ENCODE results near the gene ZFP69B. TPM values are rescaled to one million over a fixed set of nuclear protein-coding genes. Genes with fewer than 3 reads are reported as not detected.

ZFP69B gene
- total and polyA plus RNA-seq, 4 donors = 0.54 to 2.4 (median 2.1) TPM

- intact Hi-C loops (cut with DNase I) = no loop called here
- DNase-seq (no peak), ATAC-seq (ENCODE audit: low FRiP score) (no peak)
- H3K4me1 ChIP-seq (ENCODE audit: control insufficient read depth in 1 of 2, insufficient read depth in 2 of 2, low read length in 2 of 2) = peaks cover 0 to 1% of the 10 kb centered on the region in 2 donors
- peaks cover 2 to 5% of the 10 kb centered on the region in 2 donors for H3K36me3 ChIP-seq (ENCODE audit: control insufficient read depth in 1 of 2, insufficient read depth in 2 of 2, low read length in 1 of 2)
- 57 to 97% methylated on average over 1 of the region's 1 CpG for WGBS, 2 donors
- no peaks in the 10 kb centered on the region for H3K27me3 ChIP-seq (ENCODE audit: control insufficient read depth in 1 of 2, insufficient read depth in 2 of 2, low read length in 1 of 2)
- H3K9me3 ChIP-seq (ENCODE audit: control insufficient read depth, low read length) = peaks cover 8% of the 10 kb centered on the region
- H3K27ac ChIP-seq (ENCODE audit: low read depth in 1 of 2, low read length in 2 of 2) = no peak overlapping the region
- H3K4me3 ChIP-seq (ENCODE audit: low read length in 2 of 2) = no peak overlapping the region
Observed at GRCh38 chr1:40454873-40455272, 4.6 kb downstream of the ZFP69B start.

GRCh38 chr1:40462956-40463590 is 12.8 kb downstream of the ZFP69B start:
- H3K27ac ChIP-seq (ENCODE audit: low read depth in 1 of 2, low read length in 2 of 2) = no peak overlapping the region
- H3K4me1 ChIP-seq (ENCODE audit: control insufficient read depth in 1 of 2, insufficient read depth in 2 of 2, low read length in 2 of 2) = no peaks in the 10 kb centered on the region
- 99% methylated on average over 3 of the region's 3 CpGs for WGBS, 2 donors
- H3K4me3 ChIP-seq (ENCODE audit: low read length in 2 of 2) = no peak overlapping the region
- intact Hi-C loops (cut with DNase I) = no loop called here
- ATAC-seq (ENCODE audit: low FRiP score) (no peak), DNase-seq (no peak)
- no peaks in the 10 kb centered on the region for H3K27me3 ChIP-seq (ENCODE audit: control insufficient read depth in 1 of 2, insufficient read depth in 2 of 2, low read length in 1 of 2)
- H3K9me3 ChIP-seq (ENCODE audit: control insufficient read depth, low read length) = peaks cover 14% of the 10 kb centered on the region
- peaks cover 1 to 5% of the 10 kb centered on the region in 2 donors for H3K36me3 ChIP-seq (ENCODE audit: control insufficient read depth in 1 of 2, insufficient read depth in 2 of 2, low read length in 1 of 2)

GRCh38 chr1:40469327-40469726 is 19.1 kb downstream of the ZFP69B start:
- ATAC-seq (ENCODE audit: low FRiP score) = no peak
- no peak overlapping the region for H3K4me3 ChIP-seq (ENCODE audit: low read length in 2 of 2)
- H3K27ac ChIP-seq (ENCODE audit: low read depth in 1 of 2, low read length in 2 of 2) = no peak overlapping the region
- intact Hi-C loops (cut with DNase I) = no loop called here
- WGBS, 2 donors = 96 to 98% methylated on average over 2 of the region's 2 CpGs
- no peak for DNase-seq
- H3K9me3 ChIP-seq (ENCODE audit: control insufficient read depth, low read length) = peaks cover 9% of the 10 kb centered on the region
- peaks cover 0 to 1% of the 10 kb centered on the region in 2 donors for H3K36me3 ChIP-seq (ENCODE audit: control insufficient read depth in 1 of 2, insufficient read depth in 2 of 2, low read length in 1 of 2)
- H3K27me3 ChIP-seq (ENCODE audit: control insufficient read depth in 1 of 2, insufficient read depth in 2 of 2, low read length in 1 of 2) = no peaks in the 10 kb centered on the region
- H3K4me1 ChIP-seq (ENCODE audit: control insufficient read depth in 1 of 2, insufficient read depth in 2 of 2, low read length in 2 of 2) = no peaks in the 10 kb centered on the region

GRCh38 chr1:40475268-40475667 is 25.0 kb downstream of the ZFP69B start:
- H3K27me3 ChIP-seq (ENCODE audit: control insufficient read depth in 1 of 2, insufficient read depth in 2 of 2, low read length in 1 of 2) = no peaks in the 10 kb centered on the region
- 95% methylated on average over 2 of the region's 2 CpGs for WGBS, 2 donors
- H3K4me1 ChIP-seq (ENCODE audit: control insufficient read depth in 1 of 2, insufficient read depth in 2 of 2, low read length in 2 of 2) = no peaks in the 10 kb centered on the region
- ATAC-seq (ENCODE audit: low FRiP score) (no peak), DNase-seq (no peak)
- H3K4me3 ChIP-seq (ENCODE audit: low read length in 2 of 2) = no peak overlapping the region
- H3K36me3 ChIP-seq (ENCODE audit: control insufficient read depth in 1 of 2, insufficient read depth in 2 of 2, low read length in 1 of 2) = no peaks in the 10 kb centered on the region
- H3K27ac ChIP-seq (ENCODE audit: low read depth in 1 of 2, low read length in 2 of 2) = no peak overlapping the region
- intact Hi-C loops (cut with DNase I) = no loop called here
- H3K9me3 ChIP-seq (ENCODE audit: control insufficient read depth, low read length) = peaks cover 2% of the 10 kb centered on the region

GRCh38 chr1:40476924-40477677 is 26.8 kb downstream of the ZFP69B start, which contains the start of gene ZFP69:
Gene ZFP69 (plus strand): TSS chr1:40477290. CDS start chr1:40479362, 2,072 bp downstream.
- DNase-seq (peak; percentile 87 to 93), ATAC-seq (ENCODE audit: low FRiP score) (peak; percentile 90)
- no peaks in the 10 kb centered on the region for H3K27me3 ChIP-seq (ENCODE audit: control insufficient read depth in 1 of 2, insufficient read depth in 2 of 2, low read length in 1 of 2)
- H3K9me3 ChIP-seq (ENCODE audit: control insufficient read depth, low read length) = peaks cover 2% of the 10 kb centered on the region
- H3K27ac ChIP-seq (ENCODE audit: low read depth in 1 of 2, low read length in 2 of 2) = peak within 1 kb of the TSS in 1 of 2 donors; percentile 7
- WGBS, 2 donors = 1% methylated on average over 39 to 65 of the region's 65 CpGs
- intact Hi-C loops (cut with DNase I) = no loop called here
- H3K4me3 ChIP-seq (ENCODE audit: low read length in 2 of 2) = peak within 1 kb of the TSS; percentile 70 to 87
- no peaks in the 10 kb centered on the region for H3K4me1 ChIP-seq (ENCODE audit: control insufficient read depth in 1 of 2, insufficient read depth in 2 of 2, low read length in 2 of 2)
- no peaks in the 10 kb centered on the region for H3K36me3 ChIP-seq (ENCODE audit: control insufficient read depth in 1 of 2, insufficient read depth in 2 of 2, low read length in 1 of 2)

GRCh38 chr1:40477678-40478053 is 27.4 kb downstream of the ZFP69B start:
- H3K27me3 ChIP-seq (ENCODE audit: control insufficient read depth in 1 of 2, insufficient read depth in 2 of 2, low read length in 1 of 2) = no peaks in the 10 kb centered on the region
- peaks cover 2% of the 10 kb centered on the region for H3K9me3 ChIP-seq (ENCODE audit: control insufficient read depth, low read length)
- H3K27ac ChIP-seq (ENCODE audit: low read depth in 1 of 2, low read length in 2 of 2) = peak overlapping the region in 1 of 2 donors; percentile 2
- DNase-seq (no peak), ATAC-seq (ENCODE audit: low FRiP score) (peak; percentile 49)
- no peaks in the 10 kb centered on the region for H3K4me1 ChIP-seq (ENCODE audit: control insufficient read depth in 1 of 2, insufficient read depth in 2 of 2, low read length in 2 of 2)
- H3K4me3 ChIP-seq (ENCODE audit: low read length in 2 of 2) = peak overlapping the region; percentile 70 to 87
- 0 to 1% methylated on average over 17 of the region's 17 CpGs for WGBS, 2 donors
- H3K36me3 ChIP-seq (ENCODE audit: control insufficient read depth in 1 of 2, insufficient read depth in 2 of 2, low read length in 1 of 2) = no peaks in the 10 kb centered on the region
- intact Hi-C loops (cut with DNase I) = no loop called here

GRCh38 chr1:40478276-40478675 is 28.0 kb downstream of the ZFP69B start:
- intact Hi-C loops (cut with DNase I) = no loop called here
- no peaks in the 10 kb centered on the region for H3K36me3 ChIP-seq (ENCODE audit: control insufficient read depth in 1 of 2, insufficient read depth in 2 of 2, low read length in 1 of 2)
- H3K4me1 ChIP-seq (ENCODE audit: control insufficient read depth in 1 of 2, insufficient read depth in 2 of 2, low read length in 2 of 2) = no peaks in the 10 kb centered on the region
- H3K27ac ChIP-seq (ENCODE audit: low read depth in 1 of 2, low read length in 2 of 2) = no peak overlapping the region
- no peak for ATAC-seq (ENCODE audit: low FRiP score)
- H3K9me3 ChIP-seq (ENCODE audit: control insufficient read depth, low read length) = peaks cover 2% of the 10 kb centered on the region
- 3% methylated on average over 2 of the region's 2 CpGs for WGBS, 2 donors
- no peaks in the 10 kb centered on the region for H3K27me3 ChIP-seq (ENCODE audit: control insufficient read depth in 1 of 2, insufficient read depth in 2 of 2, low read length in 1 of 2)
- DNase-seq = no peak
- peak overlapping the region in 1 of 2 donors; percentile 87 for H3K4me3 ChIP-seq (ENCODE audit: low read length in 2 of 2)

- 84 to 87% methylated on average over 4 of the region's 4 CpGs for WGBS, 2 donors
- intact Hi-C loops (cut with DNase I) = no loop called here
- H3K9me3 ChIP-seq (ENCODE audit: control insufficient read depth, low read length) = peaks cover 2% of the 10 kb centered on the region
- no peak for DNase-seq
- H3K27ac ChIP-seq (ENCODE audit: low read depth in 1 of 2, low read length in 2 of 2) = no peak overlapping the region
- H3K27me3 ChIP-seq (ENCODE audit: control insufficient read depth in 1 of 2, insufficient read depth in 2 of 2, low read length in 1 of 2) = no peaks in the 10 kb centered on the region
- H3K4me1 ChIP-seq (ENCODE audit: control insufficient read depth in 1 of 2, insufficient read depth in 2 of 2, low read length in 2 of 2) = no peaks in the 10 kb centered on the region
- H3K36me3 ChIP-seq (ENCODE audit: control insufficient read depth in 1 of 2, insufficient read depth in 2 of 2, low read length in 1 of 2) = no peaks in the 10 kb centered on the region
- no peak for ATAC-seq (ENCODE audit: low FRiP score)
- H3K4me3 ChIP-seq (ENCODE audit: low read length in 2 of 2) = no peak overlapping the region
Observed at GRCh38 chr1:40479156-40479555, 28.9 kb downstream of the ZFP69B start.
